NCI-H2227 (cell line): ENCODE results near the gene CST11.
"Not testable (repeated sequence)": the region's sequence is repeated elsewhere in the genome, so short reads cannot be mapped to it uniquely, and the experiment has no call there.

Source experiments
- DNase-seq: peaks from one replicate; lab custom pipeline; 2025; ENCODE audit not compliant: unreplicated experiment; lab: John Stamatoyannopoulos, UW

The CST11 gene, protein sequence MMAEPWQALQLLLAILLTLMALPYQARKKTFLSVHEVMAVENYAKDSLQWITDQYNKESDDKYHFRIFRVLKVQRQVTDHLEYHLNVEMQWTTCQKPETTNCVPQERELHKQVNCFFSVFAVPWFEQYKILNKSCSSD

GRCh38 chr20:23452776-23453175 lies at the start of gene CST11:
TSS of gene CST11 (minus strand) at chr20:23452876. CDS start at chr20:23452811, 65 bp downstream.
- no peak for DNase-seq

- no peak for DNase-seq
Observed at GRCh38 chr20:23501926-23502325, 49.2 kb upstream of the CST11 start.

GRCh38 chr20:23497536-23497935 lies 44.9 kb upstream of the CST11 start:
- no peak for DNase-seq

DNA sequence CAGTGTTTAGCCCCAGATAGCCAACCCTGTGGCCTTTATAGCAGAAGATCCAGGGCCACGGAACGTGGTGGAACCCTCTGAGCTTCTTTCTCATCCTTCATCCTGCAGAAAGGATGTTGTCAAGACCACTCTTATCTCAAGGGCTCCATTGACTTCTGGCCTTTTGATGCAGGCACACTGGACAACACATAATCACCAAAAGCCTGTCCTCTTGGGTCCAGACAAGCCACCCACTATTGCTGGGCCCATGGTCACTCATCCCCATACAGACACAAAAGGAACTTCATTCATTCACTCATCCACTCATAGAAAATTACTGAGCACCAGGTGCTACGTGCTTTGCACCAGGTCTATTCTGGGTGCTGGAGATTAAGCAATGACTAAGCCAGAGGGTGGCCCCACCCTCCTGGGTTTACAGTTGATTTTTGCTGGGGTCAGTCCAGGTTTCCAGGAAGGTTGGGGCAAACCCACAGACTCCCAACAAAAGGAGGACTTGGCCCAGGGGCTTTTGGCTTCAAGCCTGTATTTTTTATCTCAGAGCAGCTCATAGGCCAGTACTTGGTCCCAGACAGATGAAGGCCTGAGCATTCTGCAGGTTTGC lies 40.6 kb upstream of the CST11 start:
- DNase-seq = no peak

GRCh38 chr20:23492292-23492691 lies 39.6 kb upstream of the CST11 start:
- no peak for DNase-seq

GRCh38 chr20:23490817-23491216 lies 38.1 kb upstream of the CST11 start, which contains the start of gene CST8:
TSS of gene CST8 (plus strand) at chr20:23491117. CDS start at chr20:23491668, 551 bp downstream.
- DNase-seq = no peak

DNA sequence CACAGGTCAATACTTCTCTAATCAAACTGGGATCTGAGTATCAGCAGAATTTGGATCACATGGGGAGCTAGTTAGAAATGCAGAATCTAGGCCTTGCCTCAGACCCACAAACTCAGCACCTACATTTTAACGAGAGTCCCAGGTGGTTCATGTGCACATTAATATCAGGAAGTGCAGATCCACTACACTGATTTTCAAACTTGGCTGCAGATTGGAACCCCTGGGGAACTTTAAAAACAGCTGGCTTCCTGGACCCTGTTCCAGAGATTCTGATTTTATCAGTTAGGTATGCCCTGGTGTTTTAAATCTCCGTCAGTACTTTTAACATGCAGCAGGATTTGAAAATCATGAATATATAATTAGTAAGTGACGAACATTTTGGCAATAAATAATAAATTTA lies 36.3 kb upstream of the CST11 start:
- DNase-seq = no peak

- DNase-seq = no peak
Observed at GRCh38 chr20:23488470-23488869, 35.8 kb upstream of the CST11 start.

- no peak for DNase-seq
Observed at GRCh38 chr20:23484081-23484480, 31.4 kb upstream of the CST11 start.

- DNase-seq = no peak
Observed at GRCh38 chr20:23482138-23482537, 29.5 kb upstream of the CST11 start.

DNA sequence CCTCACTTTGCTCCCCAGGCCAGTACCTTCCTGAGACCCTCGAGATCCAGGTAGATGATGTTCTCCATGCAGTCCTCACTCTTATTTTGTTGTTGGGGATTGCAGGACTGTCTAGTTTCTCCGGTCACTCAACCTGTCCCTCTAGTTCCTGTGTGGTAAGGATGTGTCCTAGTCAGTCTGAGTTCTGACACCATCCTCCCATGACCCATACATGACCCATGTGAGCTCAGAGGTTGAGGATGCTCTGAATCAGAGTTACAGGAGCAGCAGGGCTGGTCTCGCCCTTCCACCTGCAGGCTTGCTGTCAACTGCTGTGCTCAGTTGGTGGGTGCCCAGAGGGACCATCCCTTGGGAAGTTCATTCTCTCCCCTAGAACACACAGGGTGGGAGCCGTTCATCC lies 26.4 kb upstream of the CST11 start:
- no peak for DNase-seq

GRCh38 chr20:23477223-23477622 lies 24.5 kb upstream of the CST11 start:
- no peak for DNase-seq

DNA sequence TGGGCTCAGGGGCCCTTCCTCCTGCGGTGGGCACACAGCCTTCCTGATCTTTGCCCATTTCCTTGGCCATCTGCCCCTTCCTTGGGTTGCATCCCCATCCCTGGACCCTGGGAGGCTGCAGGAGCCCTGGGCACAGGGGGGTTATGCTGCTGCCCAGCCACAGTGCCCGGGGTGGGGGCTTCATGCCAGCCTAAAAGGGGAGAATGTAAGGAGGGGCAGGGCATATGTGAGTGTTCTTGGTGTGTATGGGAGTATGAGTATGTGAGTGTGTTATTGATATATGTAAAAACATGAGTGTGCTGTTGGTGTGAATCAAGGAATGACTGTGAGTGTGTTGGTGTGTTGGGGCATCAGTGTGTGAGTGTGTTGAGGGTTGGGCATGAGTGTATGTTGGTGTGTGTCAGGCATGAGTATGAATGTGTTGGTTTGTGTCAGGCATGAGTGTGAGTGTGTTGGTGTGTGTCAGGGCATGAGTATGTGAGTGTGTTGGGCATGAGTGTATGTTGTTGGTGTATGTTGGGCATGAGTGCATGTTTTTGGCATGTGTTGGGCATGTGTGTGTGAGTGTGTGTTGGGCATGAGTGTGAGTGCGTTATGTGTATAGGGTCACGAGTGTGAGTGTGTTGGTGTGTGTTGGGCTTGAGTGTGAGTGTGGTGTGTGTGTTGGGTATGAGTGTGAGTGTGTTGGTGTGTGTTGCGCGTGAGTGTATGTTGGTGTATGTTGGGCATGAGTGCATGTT lies 23.5 kb upstream of the CST11 start:
- DNase-seq = no peak

DNA sequence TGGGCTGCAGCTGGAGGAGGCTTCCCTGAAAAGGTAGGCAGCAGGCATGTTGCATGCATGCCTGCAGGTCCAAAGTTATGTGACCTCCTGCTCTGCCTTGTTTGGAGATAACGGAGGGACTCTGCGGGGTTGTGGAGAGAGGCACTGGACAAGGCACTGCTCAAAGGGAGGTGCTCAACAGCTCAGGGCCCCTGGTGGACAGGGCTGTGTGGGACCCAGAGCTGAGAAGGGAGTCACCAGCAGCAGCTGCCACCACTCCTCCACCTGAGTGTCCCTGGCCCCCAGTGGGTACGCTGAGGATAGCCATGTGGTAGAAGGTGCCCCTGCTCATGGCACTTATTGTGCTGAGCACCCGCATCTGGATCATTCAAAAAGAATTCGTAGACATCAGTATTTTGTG lies 22.7 kb upstream of the CST11 start:
- no peak for DNase-seq

DNA sequence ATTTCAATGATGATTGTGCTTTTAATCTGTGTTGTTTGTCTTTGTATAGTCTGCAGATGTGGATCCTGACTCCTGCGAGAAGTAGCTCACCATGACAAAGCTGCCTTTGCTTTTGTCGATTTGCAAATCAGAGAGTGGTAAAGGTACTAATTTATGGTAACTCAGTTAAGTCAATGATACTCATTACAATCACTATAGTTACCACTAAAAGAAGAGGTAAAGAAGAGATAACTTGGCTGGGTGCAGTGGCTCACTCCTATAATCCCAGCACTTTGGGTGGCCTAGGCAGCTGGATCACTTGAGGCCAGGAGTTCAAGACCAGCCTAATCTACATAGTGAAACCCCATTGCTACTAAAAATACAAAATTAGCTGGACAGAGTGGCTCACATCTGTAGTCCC lies 20.6 kb upstream of the CST11 start:
- not testable (repeated sequence) for DNase-seq

DNA sequence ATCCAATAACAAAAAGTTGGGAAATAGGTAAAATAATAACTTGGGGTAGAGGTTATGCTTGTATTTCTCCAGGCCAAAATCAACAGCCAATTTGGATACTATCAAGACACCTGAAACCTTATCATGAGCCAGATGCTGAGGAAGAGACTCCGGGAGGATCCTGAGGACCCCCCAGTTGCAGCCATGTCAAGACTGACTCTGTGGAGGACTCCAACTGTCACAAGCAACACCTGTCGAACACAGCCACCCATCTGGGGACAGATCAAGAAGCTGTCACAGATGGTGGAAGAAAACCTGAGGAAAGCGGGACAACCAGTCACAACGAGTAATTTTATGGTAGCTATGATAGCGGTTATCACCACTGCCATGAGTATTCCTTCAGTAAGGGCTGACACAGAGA lies 19.6 kb upstream of the CST11 start:
- DNase-seq = not testable (repeated sequence)

DNA sequence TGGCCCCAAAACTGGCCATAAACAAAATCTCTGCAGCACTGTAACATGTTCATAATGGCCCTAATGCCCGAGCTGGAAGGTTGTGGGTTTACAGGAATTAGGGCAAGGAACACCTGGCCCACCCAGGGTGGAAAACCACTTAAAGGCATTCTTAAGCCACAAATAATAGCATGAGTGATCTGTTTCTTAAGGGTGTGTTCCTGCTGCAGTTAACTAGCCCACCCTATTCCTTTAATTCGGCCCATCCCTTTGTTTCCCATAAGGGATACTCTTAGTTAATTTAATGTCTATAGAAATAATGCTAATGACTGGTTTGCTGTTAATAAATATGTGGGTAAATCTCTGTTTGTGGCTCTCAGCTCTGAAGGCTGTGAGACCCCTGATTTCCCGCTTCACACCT lies 14.3 kb upstream of the CST11 start:
- not testable (repeated sequence) for DNase-seq

- no peak for DNase-seq
Observed at GRCh38 chr20:23461180-23461579, 8.5 kb upstream of the CST11 start.

- DNase-seq = no peak
Observed at GRCh38 chr20:23459461-23460150, 6.9 kb upstream of the CST11 start.

- no peak for DNase-seq
Observed at GRCh38 chr20:23456873-23457272, 4.2 kb upstream of the CST11 start.

DNA sequence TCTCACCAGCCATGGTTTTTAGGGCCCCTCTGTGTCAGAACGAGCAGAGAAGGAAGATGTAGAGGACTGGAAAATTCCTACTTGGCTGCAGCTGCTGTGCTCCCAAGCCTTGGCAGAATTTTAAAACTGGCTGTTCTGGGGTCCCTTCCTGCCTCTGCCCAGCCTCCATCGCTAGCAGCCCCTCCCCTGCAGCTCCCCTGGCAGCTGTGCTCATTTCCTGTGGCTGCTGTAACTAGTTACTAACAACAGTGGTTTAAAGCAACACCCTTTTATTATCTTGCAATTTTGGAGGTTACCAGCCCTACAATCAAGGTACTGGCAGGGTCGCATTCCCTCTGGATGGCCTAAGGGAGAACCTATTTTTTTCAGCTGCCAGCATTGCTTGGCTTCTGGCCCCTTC lies 3.7 kb upstream of the CST11 start:
- DNase-seq = no peak

DNA sequence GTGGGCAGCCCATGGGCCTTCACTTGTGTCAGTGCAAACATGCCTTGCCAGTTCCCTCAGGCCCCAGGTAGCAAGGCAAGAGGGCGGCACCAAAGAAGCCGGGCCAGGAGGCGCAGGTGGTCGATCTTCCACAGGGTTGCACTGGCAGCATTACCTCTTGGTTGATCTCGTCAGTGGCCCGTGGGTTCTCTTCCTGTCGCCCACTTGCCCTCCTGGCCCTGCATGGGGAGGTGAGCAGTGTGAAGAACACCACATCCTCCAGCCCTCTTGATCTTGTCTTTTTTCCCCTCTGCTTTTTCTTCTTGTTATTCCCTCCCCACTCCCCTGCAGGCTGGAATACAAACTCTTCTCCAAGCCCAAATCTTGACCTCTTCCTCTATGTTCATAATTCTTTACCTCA lies 3.0 kb upstream of the CST11 start:
- no peak for DNase-seq
